Activated CD4-positive, alpha-beta T cell treated with anti-CD3 and anti-CD28 coated beads for 24 hours (primary cell): ENCODE results near the gene CDK6.
A peak's percentile ranks its signal among the peaks of the same experiment; 100 is the strongest.

Experiments
- DNase-seq, 2 donors: peaks; one replicate each; pipeline ENCODE4 v3.0.0-alpha.2; 2020; ENCODE audit warnings: low read depth in 2 of 2

The CDK6 gene

DNA sequence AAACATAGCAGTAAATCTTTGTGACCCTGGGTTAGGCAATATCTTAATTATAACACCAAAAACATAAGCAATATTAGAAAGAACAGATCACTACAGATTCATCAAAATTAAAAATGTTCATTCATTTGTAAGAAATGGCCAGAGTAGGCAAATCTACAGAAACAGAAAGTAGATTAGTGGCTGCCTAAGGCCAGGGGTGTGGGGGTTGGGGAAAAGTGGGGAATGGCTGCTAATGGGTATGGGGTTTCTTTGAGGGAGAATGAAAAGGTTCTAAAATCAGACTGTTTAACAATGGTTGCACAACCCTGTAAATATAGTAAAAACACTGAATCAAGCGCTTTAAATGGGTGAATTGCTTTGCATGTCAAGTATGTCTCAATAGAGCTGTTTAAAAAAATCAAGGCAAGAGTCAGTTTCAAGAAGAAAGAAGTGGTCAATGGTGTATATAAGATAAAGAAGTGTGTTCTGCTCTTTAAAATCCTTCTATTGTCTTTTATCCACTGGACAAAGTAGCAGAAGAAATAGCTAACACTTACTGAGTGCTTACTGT is 42.6 kb downstream of the CDK6 start:
- no peak for DNase-seq

DNA sequence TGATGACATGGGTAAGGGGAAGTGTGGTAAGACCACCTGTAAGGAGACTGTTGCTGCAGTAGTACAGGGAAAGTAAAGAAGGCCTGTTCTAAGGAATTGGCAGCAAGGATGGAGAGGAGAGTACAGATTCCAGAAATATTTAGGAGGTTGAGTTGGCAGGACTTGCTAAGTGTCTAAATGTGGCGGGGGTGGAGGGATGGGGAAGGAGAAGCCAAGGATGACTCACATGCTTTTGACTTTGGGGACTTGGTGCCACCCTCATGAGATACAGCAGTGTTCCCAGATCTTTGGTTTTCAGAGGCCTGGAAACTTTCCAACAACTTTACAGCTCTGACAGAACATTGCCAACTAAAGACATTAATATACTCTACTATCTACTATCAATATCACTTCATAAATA is 45.4 kb downstream of the CDK6 start:
- DNase-seq, result no peak

DNA sequence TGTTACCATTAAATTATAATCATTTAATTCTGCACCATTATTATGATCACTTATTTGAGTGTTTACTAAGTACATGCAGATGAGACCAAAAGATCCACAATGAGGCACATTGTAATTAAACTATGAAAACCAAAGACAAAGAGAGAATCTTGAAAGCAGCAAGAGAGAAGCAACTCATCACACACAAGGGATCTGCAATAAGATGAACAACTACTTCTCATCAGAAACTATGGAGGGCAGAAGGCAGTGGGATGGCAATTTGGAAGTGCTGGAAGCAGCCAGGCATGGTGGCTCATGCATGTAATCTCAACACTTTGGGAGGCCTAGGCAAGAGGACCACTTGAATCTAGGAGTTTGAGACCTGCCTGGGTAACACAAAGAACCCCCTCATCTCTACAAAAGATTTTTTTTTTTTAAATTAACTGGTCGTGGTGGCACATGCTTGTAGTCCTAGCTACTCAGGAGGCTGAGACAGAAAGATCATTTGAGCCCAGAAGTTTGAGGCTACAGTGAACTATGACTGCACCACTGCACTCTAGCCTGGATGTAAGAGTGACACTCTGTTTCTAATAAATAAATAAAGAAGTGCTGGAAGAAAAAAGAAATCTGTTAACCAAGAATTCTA is 47.7 kb downstream of the CDK6 start:
- DNase-seq, result no peak

DNA sequence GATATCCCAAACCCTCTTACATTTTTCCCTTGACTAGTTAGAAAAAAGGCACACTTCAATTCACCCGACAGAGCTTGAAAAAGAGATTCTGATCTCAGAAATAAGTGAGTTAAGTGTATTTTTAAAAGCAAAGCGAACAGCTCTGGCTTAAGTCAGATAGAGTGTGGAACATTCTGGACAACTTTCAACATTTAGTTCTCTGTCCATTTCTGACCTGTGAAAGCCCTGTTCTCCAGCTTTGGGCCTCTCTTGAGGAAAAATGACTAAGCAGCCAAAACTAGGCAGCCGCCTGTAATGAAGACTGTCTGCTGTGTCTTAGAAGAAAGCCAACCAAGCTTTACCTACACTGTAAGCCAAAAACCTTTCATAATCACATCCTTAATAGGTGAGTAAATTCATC is 50.5 kb downstream of the CDK6 start:
- no peak for DNase-seq

DNA sequence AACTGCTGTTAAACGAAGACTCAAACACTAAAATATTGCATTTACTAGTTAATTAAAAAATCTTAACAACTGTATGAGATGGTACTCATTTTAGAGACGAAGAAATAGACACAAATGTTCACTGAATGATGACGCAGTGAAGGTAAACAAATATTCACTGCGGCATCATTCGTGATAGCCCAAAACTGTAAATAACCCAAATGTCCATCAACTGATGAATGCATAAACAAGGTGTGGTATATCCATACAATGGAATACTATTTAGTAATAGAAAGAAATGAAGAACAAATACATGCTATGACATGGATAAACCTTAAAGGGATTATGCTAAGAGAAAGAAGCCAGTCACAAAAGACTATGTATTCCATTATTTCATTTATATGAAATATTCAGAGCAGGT is 51.4 kb downstream of the CDK6 start:
- no peak for DNase-seq

GRCh38 chr7:92783260-92784201 is 52.8 kb downstream of the CDK6 start:
- DNase-seq, result no peak

DNA sequence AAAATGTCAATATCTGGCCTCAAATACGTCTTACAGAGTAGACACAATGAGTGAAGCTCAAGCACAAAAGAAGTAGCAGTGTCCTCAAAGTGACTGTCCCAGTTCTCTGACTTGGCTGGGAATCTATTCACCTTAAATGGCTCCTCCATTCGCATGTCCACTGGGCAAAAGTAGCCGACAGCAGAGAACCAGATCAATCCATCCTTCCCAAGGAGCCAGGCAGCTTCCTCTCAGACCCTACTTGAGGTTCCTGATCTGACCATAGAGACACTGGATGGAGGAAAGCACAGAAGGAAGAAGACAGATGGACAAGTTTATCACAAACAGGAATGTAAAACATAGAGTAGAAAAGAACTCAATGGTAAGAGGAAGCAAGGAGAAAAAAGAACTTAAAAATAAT is 53.5 kb downstream of the CDK6 start:
- no peak for DNase-seq

GRCh38 chr7:92782236-92782635 is 54.1 kb downstream of the CDK6 start:
- no peak for DNase-seq

- no peak for DNase-seq
These were observed 55.2 kb downstream of the CDK6 start for GRCh38 chr7:92781117-92781720.

GRCh38 chr7:92778972-92779371 is 57.4 kb downstream of the CDK6 start:
- DNase-seq, result no peak

GRCh38 chr7:92777993-92778392 is 58.4 kb downstream of the CDK6 start:
- DNase-seq, result no peak

GRCh38 chr7:92773808-92774207 is 62.6 kb downstream of the CDK6 start:
- no peak for DNase-seq

DNA sequence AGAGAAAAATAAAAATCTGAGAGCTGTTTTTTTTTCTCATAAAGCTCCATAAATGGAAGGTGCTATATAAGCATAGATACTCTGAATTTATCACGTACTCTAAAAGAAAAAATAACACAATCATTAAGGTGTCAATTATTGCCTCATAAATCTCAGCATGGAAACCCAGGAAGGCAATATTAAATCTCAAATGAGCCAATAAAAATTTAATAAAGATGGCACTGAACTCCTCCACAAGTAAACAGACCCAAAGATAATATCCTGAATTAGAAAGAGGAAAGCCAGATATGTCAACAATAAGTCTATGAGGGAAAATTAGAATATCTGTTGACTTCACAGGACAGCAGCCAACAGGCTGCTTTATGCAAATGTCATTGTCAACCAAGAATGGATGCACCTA is 66.5 kb downstream of the CDK6 start:
- no peak for DNase-seq

DNA sequence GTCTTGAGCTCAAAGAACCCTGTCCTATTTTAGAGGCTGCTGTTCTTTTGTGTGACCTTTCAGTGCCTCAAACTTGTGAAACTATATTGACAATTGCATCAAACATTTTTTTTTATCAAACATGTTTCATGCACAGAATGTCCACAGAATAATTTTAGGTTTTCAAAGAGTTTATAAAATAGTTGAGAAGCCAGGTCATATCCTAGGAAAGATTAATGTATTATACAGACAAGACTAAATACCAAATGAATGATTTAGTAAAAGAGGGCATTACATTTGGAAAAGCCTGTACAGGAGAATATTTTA is 67.0 kb downstream of the CDK6 start:
- no peak for DNase-seq

DNA sequence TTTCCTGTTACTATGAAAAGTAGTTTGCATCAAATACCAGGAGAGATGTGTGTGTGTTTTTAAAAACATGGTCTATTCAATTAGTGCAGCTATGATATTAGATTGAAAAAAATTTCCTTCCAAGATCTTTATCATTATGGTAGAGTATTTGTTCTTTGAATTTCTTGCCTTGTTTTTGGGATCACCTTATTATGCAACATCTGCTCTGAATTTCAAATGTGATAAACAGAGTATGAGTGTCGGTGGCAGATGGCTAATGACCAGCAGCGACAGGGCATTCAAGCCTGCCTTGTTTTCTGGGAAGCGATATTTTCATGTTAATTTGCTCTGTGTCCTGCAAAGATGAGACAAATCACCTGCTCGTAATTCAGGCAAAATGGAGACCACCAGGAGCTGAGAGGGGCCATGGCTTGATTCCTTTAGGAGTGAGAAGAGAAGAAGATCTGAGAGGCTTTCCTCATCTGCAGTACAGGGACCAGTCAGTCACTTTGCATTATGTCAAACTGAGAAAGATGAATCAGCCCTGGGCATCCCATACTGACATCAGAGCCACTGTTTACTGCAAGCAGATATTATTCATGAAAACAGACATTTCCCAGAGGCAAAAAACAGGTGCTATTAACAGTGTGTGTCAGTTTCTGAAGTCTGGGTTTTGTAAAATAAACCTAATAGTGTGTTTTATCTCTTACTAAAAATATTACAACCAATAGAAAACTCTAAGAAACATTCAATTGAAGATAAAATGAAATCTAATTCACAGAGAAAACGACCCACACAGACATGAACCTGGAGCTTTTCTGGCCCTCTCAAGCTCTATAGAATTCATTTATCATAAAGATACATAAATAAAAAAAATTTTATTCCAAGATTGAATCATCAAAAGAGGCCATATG is 67.6 kb downstream of the CDK6 start:
- peak in 1 of 2 donors; percentile 21 for DNase-seq

DNA sequence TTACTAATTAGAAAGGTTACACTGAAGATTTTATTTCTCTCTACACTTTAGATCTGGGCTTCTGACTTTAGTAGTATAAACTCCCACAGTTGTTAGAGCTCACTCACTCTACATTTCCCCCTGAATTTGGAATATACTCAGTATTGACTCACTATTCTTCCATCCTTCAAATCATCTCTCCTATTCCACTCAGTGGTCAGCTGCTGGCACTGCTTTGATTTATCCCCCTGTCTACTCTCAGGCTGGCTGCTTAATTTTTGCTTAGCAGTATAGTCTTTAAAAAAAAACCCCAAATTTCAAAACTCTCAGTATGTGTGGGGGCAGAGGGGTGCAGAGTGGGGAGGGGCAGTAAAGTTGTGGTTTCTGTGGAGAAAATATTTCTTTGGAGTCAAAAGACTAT is 68.9 kb downstream of the CDK6 start:
- no peak for DNase-seq

DNA sequence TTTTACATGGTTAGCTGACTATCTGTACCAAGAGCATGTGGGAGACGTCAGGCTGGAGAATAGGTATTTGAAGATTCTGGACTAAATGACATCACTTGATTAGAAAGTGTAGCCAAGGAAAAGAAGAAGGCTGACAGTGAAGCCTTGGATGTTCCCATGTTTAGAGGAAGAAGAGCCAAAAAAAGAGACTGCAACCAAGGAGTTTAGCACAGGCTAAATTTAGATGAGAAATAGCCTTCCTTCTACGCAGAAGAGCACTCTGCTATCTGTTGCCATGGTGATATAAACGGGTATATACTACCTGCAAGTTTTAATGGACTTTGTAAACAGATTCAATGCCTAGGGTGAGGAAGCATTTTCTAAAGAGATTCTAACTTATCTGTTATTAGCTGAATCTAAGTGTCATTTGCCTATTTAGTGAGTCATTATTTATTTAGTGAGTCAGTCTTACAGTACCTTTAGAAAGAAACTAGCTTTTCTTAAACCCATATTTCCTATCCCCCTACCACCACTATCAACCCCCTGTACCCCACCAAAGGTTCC is 69.8 kb downstream of the CDK6 start:
- DNase-seq, result no peak

DNA sequence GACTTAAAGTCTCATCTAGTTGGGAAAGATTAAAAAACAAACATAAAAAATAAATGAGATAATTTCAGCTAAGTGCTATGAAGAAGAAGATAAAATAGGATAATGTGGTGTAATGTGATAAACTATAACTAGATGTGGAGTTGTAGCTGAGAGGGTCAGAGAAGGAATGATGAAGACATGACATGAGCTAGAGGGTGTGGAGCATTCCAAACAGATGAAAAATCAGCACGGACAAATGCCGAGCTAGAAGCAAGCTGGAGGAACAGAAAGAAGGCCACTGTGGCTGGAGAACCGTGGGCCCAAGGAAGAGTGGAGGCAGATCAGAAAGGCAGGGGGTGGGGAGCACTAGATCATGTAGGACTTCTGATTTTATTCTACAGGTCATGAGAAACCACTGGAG is 70.6 kb downstream of the CDK6 start:
- DNase-seq, result no peak

- DNase-seq, result no peak
These were observed 72.5 kb downstream of the CDK6 start for GRCh38 chr7:92763636-92764423.

DNA sequence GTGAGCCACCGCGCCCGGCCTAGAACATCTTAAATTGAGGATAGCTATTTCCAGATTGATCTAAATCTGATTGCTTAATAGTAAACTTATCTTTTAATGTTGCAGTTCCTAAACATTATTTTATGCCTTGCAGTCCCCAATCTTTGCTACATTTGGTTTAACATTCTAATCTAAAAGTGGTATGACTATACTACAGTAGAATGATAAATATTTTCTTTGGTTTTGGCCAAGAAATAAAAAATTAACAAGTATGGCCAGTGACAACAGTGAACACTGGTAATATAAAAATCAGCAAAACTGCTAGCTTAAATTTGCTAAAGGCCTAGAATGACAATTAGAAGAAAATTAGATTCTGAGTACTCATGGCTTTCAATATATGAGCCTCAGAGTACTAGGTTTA is 73.5 kb downstream of the CDK6 start:
- no peak for DNase-seq
